Activated T-cell treated with anti-CD3 and anti-CD28 coated beads, Interleukin-2, amount 50 U/mL, for 72 hours (primary cell): Measurements from ENCODE around the gene CEP97. TPM values are rescaled to one million over a fixed set of nuclear protein-coding genes. Genes with fewer than 3 reads are reported as not detected.

ENCODE experiments used
- ATAC-seq, 2 donors: fragments of 150-1000 bp; cut with Tn5 transposase; replicated peaks in 1 of 2; 2 replicates each; pipeline ENCODE4 v1.10.0; 2021; ENCODE audit warnings: moderate library complexity in 2 of 2, mild to moderate bottlenecking in 1 of 2
- DNase-seq, 2 donors: peaks; one replicate each; pipeline ENCODE4 v3.0.0; 2021 to 2022; ENCODE audit warnings: mixed read lengths in 1 of 2
- H3K27ac Mint-ChIP-seq: one replicate; pipeline ENCODE4 v1.8.0; 2022; ENCODE audit warnings: mild to moderate bottlenecking, moderate library complexity, mixed read lengths
- H3K27me3 Mint-ChIP-seq: one replicate; pipeline ENCODE4 v1.8.0; 2022; ENCODE audit warnings: low read depth, mixed read lengths
- H3K36me3 Mint-ChIP-seq, 2 donors: one replicate each; pipeline ENCODE4 v1.8.0; 2022; ENCODE audit warnings: mixed read lengths in 2 of 2, mild to moderate bottlenecking in 1 of 2; ENCODE audit not compliant: insufficient read depth in 2 of 2
- H3K4me1 Mint-ChIP-seq: one replicate; pipeline ENCODE4 v1.8.0; 2022; ENCODE audit warnings: low read depth, mixed read lengths
- H3K4me3 Mint-ChIP-seq, 2 donors: one replicate each; pipeline ENCODE4 v1.8.0; 2022; ENCODE audit warnings: mild to moderate bottlenecking in 2 of 2, mixed read lengths in 2 of 2, moderate library complexity in 2 of 2
- H3K9me3 Mint-ChIP-seq, 2 donors: one replicate each; pipeline ENCODE4 v1.8.0; 2022; ENCODE audit warnings: mixed read lengths in 2 of 2
- total RNA-seq, 2 donors: library from RNA; stranded (reverse); gene quantifications; one replicate each; pipeline ENCODE4 v1.2.3, GENCODE V29; 2022

CEP97 gene
- total RNA-seq, 2 donors from 2014 or later, result 19.2 to 23.5 TPM

DNA sequence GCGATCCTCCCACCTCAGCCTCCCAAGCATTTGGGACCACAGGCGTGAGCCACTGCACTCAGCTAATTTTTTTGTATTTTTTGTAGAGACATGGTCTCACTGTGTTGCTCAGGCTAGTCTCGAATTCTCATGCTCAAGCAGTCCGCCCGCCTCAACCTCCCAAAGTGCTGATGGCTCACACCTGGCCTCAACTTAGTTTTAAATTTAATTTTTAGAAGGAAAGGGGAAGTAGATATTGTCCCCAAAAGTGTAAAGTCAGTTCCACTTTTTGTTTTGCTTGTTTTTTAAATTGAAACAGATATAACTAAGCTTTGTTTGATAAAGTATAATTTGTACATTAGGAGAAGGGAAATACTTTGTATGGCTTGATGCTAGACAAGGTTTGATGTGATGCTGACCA lies 93.6 kb downstream of the CEP97 start:
- no peak overlapping the region for H3K4me3 Mint-ChIP-seq
- peaks cover 68% of the 10 kb centered on the region for H3K4me1 Mint-ChIP-seq
- H3K9me3 Mint-ChIP-seq, result no peaks in the 10 kb centered on the region
- no peak for ATAC-seq
- peak overlapping the region; percentile 65 for H3K27ac Mint-ChIP-seq
- H3K36me3 Mint-ChIP-seq, result peaks cover 7 to 20% of the 10 kb centered on the region in 2 donors
- no peaks in the 10 kb centered on the region for H3K27me3 Mint-ChIP-seq
- DNase-seq, result no peak

GRCh38 chr3:101819649-101820206 lies 95.3 kb downstream of the CEP97 start:
- DNase-seq (no peak), ATAC-seq (peak; percentile 65 to 67)
- Mint-ChIP-seq H3K36me3 (peaks cover 7 to 20% of the 10 kb centered on the region in 2 donors), H3K27ac (peak overlapping the region; percentile 16), H3K4me3 (peak overlapping the region in 1 of 2 donors; percentile 24), H3K27me3 (no peaks in the 10 kb centered on the region), H3K4me1 (peaks cover 63% of the 10 kb centered on the region), H3K9me3 (no peaks in the 10 kb centered on the region)

Other genes starting within 250 kb of the CEP97 start
- 10 to 100 TPM; 26.9 to 27.1 TPM for gene SENP7, start 211.4 kb upstream of the CEP97 start, total RNA-seq
- gene TRMT10C, start 162.7 kb upstream of the CEP97 start, total RNA-seq, result 10 to 100 TPM; 19.3 to 22.0 TPM
- gene PCNP, start 150.4 kb upstream of the CEP97 start, total RNA-seq, result 100 to 1,000 TPM; 211 to 242 TPM
- gene ZBTB11, start 47.5 kb upstream of the CEP97 start, total RNA-seq, result 10 to 100 TPM; 26.8 to 31.9 TPM
- 1,000 to 10,000 TPM; 1,492 to 1,529 TPM for gene RPL24, start 37.9 kb upstream of the CEP97 start, total RNA-seq
- gene NXPE3, start 54.6 kb downstream of the CEP97 start, total RNA-seq, result 10 to 100 TPM; 22.7 to 25.0 TPM
- gene NFKBIZ, start 124.9 kb downstream of the CEP97 start, total RNA-seq, result 100 to 1,000 TPM; 116 to 208 TPM